ENCODE results near the gene ACOX1. TPM values are rescaled to one million over a fixed set of nuclear protein-coding genes. Genes with fewer than 3 reads are reported as not detected.

Gene ACOX1
- total and polyA plus RNA-seq, 2 of the 13 experiments (the other 11 are each of a cell fraction or from before 2014, with no cell fraction given): 86.4 to 120 TPM

DNA sequence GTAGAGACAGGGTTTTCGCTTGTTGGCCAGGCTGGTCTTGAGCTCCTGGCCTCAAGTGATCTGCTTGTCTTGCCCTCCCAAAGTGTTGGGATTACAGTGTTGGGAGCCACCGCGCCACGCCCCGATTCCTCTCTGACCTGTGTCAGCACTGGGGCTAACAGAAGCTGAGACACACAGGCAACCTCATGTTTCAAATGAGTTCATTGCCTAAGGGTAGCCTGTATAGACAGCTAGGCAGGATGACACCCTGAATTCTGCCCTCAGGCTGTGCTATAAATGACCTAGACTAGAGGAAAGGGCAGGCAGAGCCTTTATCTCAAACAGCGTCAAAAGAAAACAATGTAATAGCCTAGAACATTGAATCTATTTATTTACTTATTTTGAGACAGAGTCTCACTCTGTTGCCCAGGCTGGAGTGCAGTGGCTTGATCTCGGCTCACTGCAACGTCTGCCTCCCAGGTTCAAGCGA is 19.4 kb upstream of the ACOX1 start (continued):
- TF ChIP-seq, protein P1, sequence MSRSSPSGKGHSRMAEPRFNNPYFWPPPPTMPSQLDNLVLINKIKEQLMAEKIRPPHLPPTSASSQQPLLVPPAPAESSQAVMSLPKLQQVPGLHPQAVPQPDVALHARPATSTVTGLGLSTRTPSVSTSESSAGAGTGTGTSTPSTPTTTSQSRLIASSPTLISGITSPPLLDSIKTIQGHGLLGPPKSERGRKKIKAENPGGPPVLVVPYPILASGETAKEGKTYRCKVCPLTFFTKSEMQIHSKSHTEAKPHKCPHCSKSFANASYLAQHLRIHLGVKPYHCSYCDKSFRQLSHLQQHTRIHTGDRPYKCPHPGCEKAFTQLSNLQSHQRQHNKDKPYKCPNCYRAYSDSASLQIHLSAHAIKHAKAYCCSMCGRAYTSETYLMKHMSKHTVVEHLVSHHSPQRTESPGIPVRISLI (CRISPR knock-in tag; IDR thresholded peaks at IDR 0.05; ENCODE audit: borderline replicate concordance): peak; percentile 76; the same call in 1 of the 2 replicates
- TF ChIP-seq, protein P2, sequence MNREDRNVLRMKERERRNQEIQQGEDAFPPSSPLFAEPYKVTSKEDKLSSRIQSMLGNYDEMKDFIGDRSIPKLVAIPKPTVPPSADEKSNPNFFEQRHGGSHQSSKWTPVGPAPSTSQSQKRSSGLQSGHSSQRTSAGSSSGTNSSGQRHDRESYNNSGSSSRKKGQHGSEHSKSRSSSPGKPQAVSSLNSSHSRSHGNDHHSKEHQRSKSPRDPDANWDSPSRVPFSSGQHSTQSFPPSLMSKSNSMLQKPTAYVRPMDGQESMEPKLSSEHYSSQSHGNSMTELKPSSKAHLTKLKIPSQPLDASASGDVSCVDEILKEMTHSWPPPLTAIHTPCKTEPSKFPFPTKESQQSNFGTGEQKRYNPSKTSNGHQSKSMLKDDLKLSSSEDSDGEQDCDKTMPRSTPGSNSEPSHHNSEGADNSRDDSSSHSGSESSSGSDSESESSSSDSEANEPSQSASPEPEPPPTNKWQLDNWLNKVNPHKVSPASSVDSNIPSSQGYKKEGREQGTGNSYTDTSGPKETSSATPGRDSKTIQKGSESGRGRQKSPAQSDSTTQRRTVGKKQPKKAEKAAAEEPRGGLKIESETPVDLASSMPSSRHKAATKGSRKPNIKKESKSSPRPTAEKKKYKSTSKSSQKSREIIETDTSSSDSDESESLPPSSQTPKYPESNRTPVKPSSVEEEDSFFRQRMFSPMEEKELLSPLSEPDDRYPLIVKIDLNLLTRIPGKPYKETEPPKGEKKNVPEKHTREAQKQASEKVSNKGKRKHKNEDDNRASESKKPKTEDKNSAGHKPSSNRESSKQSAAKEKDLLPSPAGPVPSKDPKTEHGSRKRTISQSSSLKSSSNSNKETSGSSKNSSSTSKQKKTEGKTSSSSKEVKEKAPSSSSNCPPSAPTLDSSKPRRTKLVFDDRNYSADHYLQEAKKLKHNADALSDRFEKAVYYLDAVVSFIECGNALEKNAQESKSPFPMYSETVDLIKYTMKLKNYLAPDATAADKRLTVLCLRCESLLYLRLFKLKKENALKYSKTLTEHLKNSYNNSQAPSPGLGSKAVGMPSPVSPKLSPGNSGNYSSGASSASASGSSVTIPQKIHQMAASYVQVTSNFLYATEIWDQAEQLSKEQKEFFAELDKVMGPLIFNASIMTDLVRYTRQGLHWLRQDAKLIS (CRISPR knock-in tag; IDR thresholded peaks at IDR 0.05): 0 out of 2 replicates have a peak, but pooled peaks have one; percentile 7
- TF ChIP-seq ZFX (CRISPR knock-in tag; IDR thresholded peaks at IDR 0.05; ENCODE audit: low read depth) (peak; percentile 42; the same call in 1 of the 2 replicates), CBX5 (CRISPR knock-in tag; IDR thresholded peaks at IDR 0.05; ENCODE audit: borderline replicate concordance) (0 out of 2 replicates have a peak, but pooled peaks have one; percentile 7), SMYD3 (CRISPR knock-in tag; IDR thresholded peaks at IDR 0.05) (0 out of 2 replicates have a peak, but pooled peaks have one; percentile 1), ZFP82 (CRISPR knock-in tag; IDR thresholded peaks at IDR 0.05; ENCODE audit: borderline replicate concordance) (no peak), MED1 (CRISPR knock-in tag; IDR thresholded peaks at IDR 0.05) (peak; percentile 72), MYC (CRISPR knock-in tag; IDR thresholded peaks at IDR 0.05; ENCODE audit: borderline replicate concordance) (no peak), ETV6 (CRISPR knock-in tag; conservative IDR thresholded peaks at IDR 0.05) (no peak), LCORL (IDR thresholded peaks at IDR 0.05) (no peak), LCORL (CRISPR knock-in tag; IDR thresholded peaks at IDR 0.05) (peak; percentile 66), KLF12 (CRISPR knock-in tag; IDR thresholded peaks at IDR 0.05; ENCODE audit: borderline replicate concordance) (peak; percentile 48; the same call in 1 of the 2 replicates), MXI1 (IDR thresholded peaks at IDR 0.05; ENCODE audit: borderline replicate concordance, low read depth, low read length) (peak; percentile 58; the same call in 1 of the 3 replicates), SP4 (CRISPR knock-in tag; IDR thresholded peaks at IDR 0.05) (0 out of 2 replicates have a peak, but pooled peaks have one; percentile 53), ZNF556 (CRISPR knock-in tag; IDR thresholded peaks at IDR 0.05; ENCODE audit: borderline replicate concordance) (peak; percentile 78; the same call in 1 of the 2 replicates), SSRP1 (CRISPR knock-in tag; IDR thresholded peaks at IDR 0.05) (0 out of 2 replicates have a peak, but pooled peaks have one; percentile 56), HNF4A (CRISPR knock-in tag; IDR thresholded peaks at IDR 0.05) (peak; percentile 24; the same call in 1 of the 2 replicates), ADNP (CRISPR knock-in tag; IDR thresholded peaks at IDR 0.05) (0 out of 2 replicates have a peak, but pooled peaks have one; percentile 15), ZNF543 (CRISPR knock-in tag; IDR thresholded peaks at IDR 0.05) (peak; percentile 65; the same call in 1 of the 2 replicates)
- TF ChIP-seq, protein P3, sequence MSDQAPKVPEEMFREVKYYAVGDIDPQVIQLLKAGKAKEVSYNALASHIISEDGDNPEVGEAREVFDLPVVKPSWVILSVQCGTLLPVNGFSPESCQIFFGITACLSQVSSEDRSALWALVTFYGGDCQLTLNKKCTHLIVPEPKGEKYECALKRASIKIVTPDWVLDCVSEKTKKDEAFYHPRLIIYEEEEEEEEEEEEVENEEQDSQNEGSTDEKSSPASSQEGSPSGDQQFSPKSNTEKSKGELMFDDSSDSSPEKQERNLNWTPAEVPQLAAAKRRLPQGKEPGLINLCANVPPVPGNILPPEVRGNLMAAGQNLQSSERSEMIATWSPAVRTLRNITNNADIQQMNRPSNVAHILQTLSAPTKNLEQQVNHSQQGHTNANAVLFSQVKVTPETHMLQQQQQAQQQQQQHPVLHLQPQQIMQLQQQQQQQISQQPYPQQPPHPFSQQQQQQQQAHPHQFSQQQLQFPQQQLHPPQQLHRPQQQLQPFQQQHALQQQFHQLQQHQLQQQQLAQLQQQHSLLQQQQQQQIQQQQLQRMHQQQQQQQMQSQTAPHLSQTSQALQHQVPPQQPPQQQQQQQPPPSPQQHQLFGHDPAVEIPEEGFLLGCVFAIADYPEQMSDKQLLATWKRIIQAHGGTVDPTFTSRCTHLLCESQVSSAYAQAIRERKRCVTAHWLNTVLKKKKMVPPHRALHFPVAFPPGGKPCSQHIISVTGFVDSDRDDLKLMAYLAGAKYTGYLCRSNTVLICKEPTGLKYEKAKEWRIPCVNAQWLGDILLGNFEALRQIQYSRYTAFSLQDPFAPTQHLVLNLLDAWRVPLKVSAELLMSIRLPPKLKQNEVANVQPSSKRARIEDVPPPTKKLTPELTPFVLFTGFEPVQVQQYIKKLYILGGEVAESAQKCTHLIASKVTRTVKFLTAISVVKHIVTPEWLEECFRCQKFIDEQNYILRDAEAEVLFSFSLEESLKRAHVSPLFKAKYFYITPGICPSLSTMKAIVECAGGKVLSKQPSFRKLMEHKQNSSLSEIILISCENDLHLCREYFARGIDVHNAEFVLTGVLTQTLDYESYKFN (CRISPR knock-in tag; conservative IDR thresholded peaks at IDR 0.05): peak; percentile 66
- TF ChIP-seq, protein P4, sequence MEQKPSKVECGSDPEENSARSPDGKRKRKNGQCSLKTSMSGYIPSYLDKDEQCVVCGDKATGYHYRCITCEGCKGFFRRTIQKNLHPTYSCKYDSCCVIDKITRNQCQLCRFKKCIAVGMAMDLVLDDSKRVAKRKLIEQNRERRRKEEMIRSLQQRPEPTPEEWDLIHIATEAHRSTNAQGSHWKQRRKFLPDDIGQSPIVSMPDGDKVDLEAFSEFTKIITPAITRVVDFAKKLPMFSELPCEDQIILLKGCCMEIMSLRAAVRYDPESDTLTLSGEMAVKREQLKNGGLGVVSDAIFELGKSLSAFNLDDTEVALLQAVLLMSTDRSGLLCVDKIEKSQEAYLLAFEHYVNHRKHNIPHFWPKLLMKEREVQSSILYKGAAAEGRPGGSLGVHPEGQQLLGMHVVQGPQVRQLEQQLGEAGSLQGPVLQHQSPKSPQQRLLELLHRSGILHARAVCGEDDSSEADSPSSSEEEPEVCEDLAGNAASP (CRISPR knock-in tag; IDR thresholded peaks at IDR 0.05; ENCODE audit: borderline replicate concordance): 0 out of 2 replicates have a peak, but pooled peaks have one; percentile 2
